ENCODE results near the gene MRAS. TPM values are rescaled to one million over a fixed set of nuclear protein-coding genes. Genes with fewer than 3 reads are reported as not detected.

The MRAS gene
- polyA plus RNA-seq, 1 donor (not counting 4 experiments of a cell fraction or from before 2014, with no cell fraction given): 7.7 TPM

DNA sequence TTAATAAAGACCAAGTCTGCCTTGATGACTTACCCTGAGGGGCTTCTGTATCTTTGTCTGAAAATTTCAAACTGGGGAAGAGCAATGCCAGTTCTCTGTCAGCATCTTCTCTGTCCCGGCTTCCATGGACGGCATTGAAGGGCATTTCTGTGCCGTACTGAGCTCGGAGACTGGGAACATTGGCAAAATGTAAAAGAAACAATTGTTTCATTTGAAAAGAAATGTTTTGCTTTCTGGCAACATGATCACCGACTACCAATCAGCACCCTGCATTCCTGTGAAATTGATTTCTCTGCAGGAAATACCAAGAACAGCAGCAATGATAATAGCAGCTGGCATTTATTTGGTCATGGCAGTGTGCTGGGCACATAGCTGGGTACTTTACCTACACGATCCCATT, 44.9 kb upstream of the MRAS start:
- no peak for DNase-seq (ENCODE audit: low read depth, low spot score)
- H3K27me3 ChIP-seq (ENCODE audit: control insufficient read depth, extremely low read depth, insufficient read depth, low read length): no peaks in the 10 kb centered on the region
- H3K79me2 ChIP-seq (ENCODE audit: control insufficient read depth, insufficient read depth, low read length): no peaks in the 10 kb centered on the region
- H3K36me3 ChIP-seq (ENCODE audit: control insufficient read depth in 2 of 2, extremely low read depth in 1 of 2, insufficient read depth in 2 of 2, low read length in 2 of 2): peaks cover 0 to 4% of the 10 kb centered on the region in 2 experiments
- no peak overlapping the region for H3K9ac ChIP-seq (ENCODE audit: control insufficient read depth, extremely low read depth, insufficient read depth, low read length)
- FAIRE-seq: no peak
- H4K20me1 ChIP-seq (ENCODE audit: control insufficient read depth, extremely low read depth, insufficient read depth, low read length): no peaks in the 10 kb centered on the region
- TF ChIP-seq, protein P1, sequence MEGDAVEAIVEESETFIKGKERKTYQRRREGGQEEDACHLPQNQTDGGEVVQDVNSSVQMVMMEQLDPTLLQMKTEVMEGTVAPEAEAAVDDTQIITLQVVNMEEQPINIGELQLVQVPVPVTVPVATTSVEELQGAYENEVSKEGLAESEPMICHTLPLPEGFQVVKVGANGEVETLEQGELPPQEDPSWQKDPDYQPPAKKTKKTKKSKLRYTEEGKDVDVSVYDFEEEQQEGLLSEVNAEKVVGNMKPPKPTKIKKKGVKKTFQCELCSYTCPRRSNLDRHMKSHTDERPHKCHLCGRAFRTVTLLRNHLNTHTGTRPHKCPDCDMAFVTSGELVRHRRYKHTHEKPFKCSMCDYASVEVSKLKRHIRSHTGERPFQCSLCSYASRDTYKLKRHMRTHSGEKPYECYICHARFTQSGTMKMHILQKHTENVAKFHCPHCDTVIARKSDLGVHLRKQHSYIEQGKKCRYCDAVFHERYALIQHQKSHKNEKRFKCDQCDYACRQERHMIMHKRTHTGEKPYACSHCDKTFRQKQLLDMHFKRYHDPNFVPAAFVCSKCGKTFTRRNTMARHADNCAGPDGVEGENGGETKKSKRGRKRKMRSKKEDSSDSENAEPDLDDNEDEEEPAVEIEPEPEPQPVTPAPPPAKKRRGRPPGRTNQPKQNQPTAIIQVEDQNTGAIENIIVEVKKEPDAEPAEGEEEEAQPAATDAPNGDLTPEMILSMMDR (optimal IDR thresholded peaks at IDR 0.05 in 1 of 3, IDR thresholded peaks at IDR 0.05 in 1 of 3, conservative IDR thresholded peaks at IDR 0.05 in 1 of 3; ENCODE audit: extremely low read depth in 1 of 3, insufficient read depth in 2 of 3, low read length in 3 of 3): no peak
- TF ChIP-seq EZH2 (IDR thresholded peaks at IDR 0.05; ENCODE audit: low read length): no peak
- no peaks in the 10 kb centered on the region for H3K4me1 ChIP-seq (ENCODE audit: control insufficient read depth, extremely low read depth, insufficient read depth, low read length)
- H2AFZ ChIP-seq (ENCODE audit: control insufficient read depth, low read length): no peak overlapping the region
- no peaks in the 10 kb centered on the region for H3K9me1 ChIP-seq (ENCODE audit: control insufficient read depth, extremely low read depth, insufficient read depth, low read length)
- dilution Hi-C loops (cut with MboI; ENCODE audit: extremely low pct_ligation_motif_present, low sequenced_read_pairs): no loop called here
- H3K9me3 ChIP-seq (ENCODE audit: control insufficient read depth, low read depth, low read length): peaks cover 3% of the 10 kb centered on the region
- H3K4me2 ChIP-seq (ENCODE audit: control insufficient read depth, extremely low read depth, insufficient read depth, low read depth, low read length): no peak overlapping the region
- H3K27ac ChIP-seq (ENCODE audit: control insufficient read depth, insufficient read depth, low read length): no peak overlapping the region
- H3K4me3 ChIP-seq (ENCODE audit: control insufficient read depth in 2 of 3, extremely low read depth in 1 of 3, insufficient read depth in 2 of 3, low read depth in 1 of 3, low read length in 3 of 3): no peak overlapping the region

- Histone ChIP-seq H3K36me3 (ENCODE audit: control insufficient read depth in 2 of 2, extremely low read depth in 1 of 2, insufficient read depth in 2 of 2, low read length in 2 of 2) (no peaks in the 10 kb centered on the region), H3K4me1 (ENCODE audit: control insufficient read depth, extremely low read depth, insufficient read depth, low read length) (no peaks in the 10 kb centered on the region), H3K4me3 (ENCODE audit: control insufficient read depth in 2 of 3, extremely low read depth in 1 of 3, insufficient read depth in 2 of 3, low read depth in 1 of 3, low read length in 3 of 3) (no peak overlapping the region), H4K20me1 (ENCODE audit: control insufficient read depth, extremely low read depth, insufficient read depth, low read length) (no peaks in the 10 kb centered on the region), H3K27ac (ENCODE audit: control insufficient read depth, insufficient read depth, low read length) (no peak overlapping the region), H2AFZ (ENCODE audit: control insufficient read depth, low read length) (no peak overlapping the region), H3K9me3 (ENCODE audit: control insufficient read depth, low read depth, low read length) (peaks cover 3% of the 10 kb centered on the region), H3K9me1 (ENCODE audit: control insufficient read depth, extremely low read depth, insufficient read depth, low read length) (no peaks in the 10 kb centered on the region), H3K79me2 (ENCODE audit: control insufficient read depth, insufficient read depth, low read length) (no peaks in the 10 kb centered on the region), H3K9ac (ENCODE audit: control insufficient read depth, extremely low read depth, insufficient read depth, low read length) (no peak overlapping the region), H3K4me2 (ENCODE audit: control insufficient read depth, extremely low read depth, insufficient read depth, low read depth, low read length) (no peak overlapping the region), H3K27me3 (ENCODE audit: control insufficient read depth, extremely low read depth, insufficient read depth, low read length) (no peaks in the 10 kb centered on the region)
- TF ChIP-seq, protein P1 (optimal IDR thresholded peaks at IDR 0.05 in 1 of 3, IDR thresholded peaks at IDR 0.05 in 1 of 3, conservative IDR thresholded peaks at IDR 0.05 in 1 of 3; ENCODE audit: extremely low read depth in 1 of 3, insufficient read depth in 2 of 3, low read length in 3 of 3): no peak
- no peak for TF ChIP-seq EZH2 (IDR thresholded peaks at IDR 0.05; ENCODE audit: low read length)
- DNase-seq (ENCODE audit: low read depth, low spot score) (no peak), FAIRE-seq (no peak)
- dilution Hi-C loops (cut with MboI; ENCODE audit: extremely low pct_ligation_motif_present, low sequenced_read_pairs): no loop called here
Observed at GRCh38 chr3:138307899-138308298, 40.5 kb upstream of the MRAS start.
